Heart right ventricle (tissue), 16 donors: ENCODE results near the gene TAP2. TPM values are rescaled to one million over a fixed set of nuclear protein-coding genes. Genes with fewer than 3 reads are reported as not detected.

Experiments
- ATAC-seq, 8 donors: fragments of 200-7000 bp; cut with Tn5 transposase; one replicate each; pipeline ENCODE4 v1.9.1; 2020; ENCODE audit warnings: mild to moderate bottlenecking in 8 of 8, moderate library complexity in 8 of 8, moderate number of reproducible peaks in 1 of 8
- DNase-seq, 2 donors: peaks; one replicate each; pipeline ENCODE4 v3.0.0-alpha.2; 2020
- H3K27ac ChIP-seq, 10 donors: fragments of 200-600 bp; sonication (generic) in 2 of 10; one replicate each; pipeline versions ENCODE4 v1.5.0 to v1.8.0; 2020 to 2022; ENCODE audit warnings: mild to moderate bottlenecking in 3 of 10
- H3K27me3 ChIP-seq, 7 donors: fragments of 200-600 bp; one replicate each; pipeline ENCODE4 v1.8.0; 2021 to 2022; ENCODE audit warnings: mild to moderate bottlenecking in 2 of 7
- H3K36me3 ChIP-seq, 9 donors: fragments of 200-600 bp; sonication (generic) in 1 of 9; one replicate each; pipeline versions ENCODE4 v1.5.0 to v1.8.0; 2020 to 2022; ENCODE audit warnings: mild to moderate bottlenecking in 2 of 9
- H3K4me1 ChIP-seq, 9 donors: fragments of 200-600 bp; sonication (generic) in 1 of 9; one replicate each; pipeline versions ENCODE4 v1.5.0 to v1.8.0; 2020 to 2022; ENCODE audit warnings: mild to moderate bottlenecking in 4 of 9
- H3K4me3 ChIP-seq, 10 donors: fragments of 200-600 bp; sonication (generic) in 2 of 10; one replicate each; pipeline versions ENCODE4 v1.5.0 to v1.8.0; 2020 to 2022; ENCODE audit warnings: mild to moderate bottlenecking in 7 of 10, moderate library complexity in 2 of 10
- H3K9me3 ChIP-seq, 11 donors: fragments of 200-600 bp in 10 of 11; sonication (generic) in 2 of 11; one replicate each; pipeline versions ENCODE4 v1.5.0 to v1.8.0; 2013 to 2022; ENCODE audit warnings: mild to moderate bottlenecking in 2 of 11, control low read depth in 1 of 11, moderate library complexity in 1 of 11
- CTCF ChIP-seq, 9 donors: fragments of 200-600 bp; sonication (generic) in 2 of 9; IDR thresholded peaks; one replicate each; pipeline versions ENCODE4 v1.5.0 to v1.8.0; 2021 to 2022; ENCODE audit warnings: antibody characterized with exemption in 9 of 9, mild to moderate bottlenecking in 5 of 9, moderate library complexity in 1 of 9
- WGBS, 2 donors: extraction: QIAGEN DNeasy Blood & Tissue Kit; methylation state at CpG; one replicate each; pipeline ENCODE4 v1.1.7; 2013; ENCODE audit warnings: inconsistent platforms in 1 of 2; 5-methylcytosine and 5-hydroxymethylcytosine counted together
- intact Hi-C, 10 donors: fragments of 100-400 bp; cut with DNase I; formaldehyde crosslinking; loops; one replicate each; pipeline versions ENCODE4 v1.11.1 to v1.14.2; 2022
- long read RNA-seq, 3 donors: library from polyadenylated mRNA; unstranded; transcript quantifications; one replicate each; pipeline ENCODE4 v2.0.0, GENCODE V29; 2020 to 2021
- polyA plus RNA-seq, 2 donors: library from polyadenylated mRNA; stranded (reverse); fragments of 200-250 nt; gene quantifications; one replicate each; pipeline ENCODE4 v1.2.3, GENCODE V29; 2013
- total RNA-seq, 10 donors: library from RNA; stranded (reverse); fragmentation: NEBNext Ultra II Directional in 3 of 10; extraction: Animal tissue kit (Norgen Biotek cat#: 25700) in 3 of 10; gene quantifications; one replicate each; pipeline versions ENCODE4 v1.2.1 to v1.2.4, GENCODE V29; 2021 to 2023
- donor health status: Arrhythmogenic right ventricular cardiomyopathy.
- donor health status: ischemic (EF 13 %, LVEDD 7.1; RV severe dilation, severe dysfunction).
- donor health status: healthy with polysubstance abuse.
- donor health status: DM: no; HTN: yes; CAD: no.
- donor health status: DM: no; HTN: no; CAD: no.
- donor health status: ischemic (EF 25% LVEDD 6.9; RV normal size, moderate dysfunction).
- donor health status: ischemic (EF 25% LVEDD 5.7; RV mildly dilated, moderate dysfunction).
- donor health status: healthy.
- donor health status: DM: yes; HTN: yes; CAD: no.
- donor health status: Ischemic cardiomyopathy.
- donor health status: ischemic (EF 35%, LVEDD 5.7; RV mildly dilated, moderate dysfunction).
- donor health status: nonischemic (EF 11% LVEDD 7.7; RV severe dilation, severe dysfunction).
- donor health status: DM: yes; HTN: yes; CAD: no.
- donor health status: PGD.
- donor health status: ischemic (EF 29% LVEDD 5.4; RV normal size, mild dysfunction).
- donor health status: nonischemic (EF 23%, LVEDD 6.1; RV moderate dilation, normal function).

TAP2 gene
- total RNA-seq: 10 to 100 TPM in 7 of 10 donors, 1 to 10 TPM in 3; 8.8 to 92.1 (median 13.8) TPM
- polyA plus RNA-seq: 10 to 100 TPM; 12.8 to 13.8 TPM
- long read RNA-seq, donor 1, full-length matches to known transcripts: 1 of 4 reads
- long read RNA-seq, donor 1, partial matches to known transcripts: 0 of 4 reads
- long read RNA-seq, donor 1, other reads (novel, unspliced or antisense): 3 of 4 reads
- long read RNA-seq, donor 2, full-length matches to known transcripts: 1 of 4 reads
- long read RNA-seq, donor 2, partial matches to known transcripts: 1 of 4 reads
- long read RNA-seq, donor 2, other reads (novel, unspliced or antisense): 2 of 4 reads
- long read RNA-seq, donor 3, full-length matches to known transcripts: 5 of 9 reads
- long read RNA-seq, donor 3, partial matches to known transcripts: 2 of 9 reads
- long read RNA-seq, donor 3, other reads (novel, unspliced or antisense): 2 of 9 reads

DNA sequence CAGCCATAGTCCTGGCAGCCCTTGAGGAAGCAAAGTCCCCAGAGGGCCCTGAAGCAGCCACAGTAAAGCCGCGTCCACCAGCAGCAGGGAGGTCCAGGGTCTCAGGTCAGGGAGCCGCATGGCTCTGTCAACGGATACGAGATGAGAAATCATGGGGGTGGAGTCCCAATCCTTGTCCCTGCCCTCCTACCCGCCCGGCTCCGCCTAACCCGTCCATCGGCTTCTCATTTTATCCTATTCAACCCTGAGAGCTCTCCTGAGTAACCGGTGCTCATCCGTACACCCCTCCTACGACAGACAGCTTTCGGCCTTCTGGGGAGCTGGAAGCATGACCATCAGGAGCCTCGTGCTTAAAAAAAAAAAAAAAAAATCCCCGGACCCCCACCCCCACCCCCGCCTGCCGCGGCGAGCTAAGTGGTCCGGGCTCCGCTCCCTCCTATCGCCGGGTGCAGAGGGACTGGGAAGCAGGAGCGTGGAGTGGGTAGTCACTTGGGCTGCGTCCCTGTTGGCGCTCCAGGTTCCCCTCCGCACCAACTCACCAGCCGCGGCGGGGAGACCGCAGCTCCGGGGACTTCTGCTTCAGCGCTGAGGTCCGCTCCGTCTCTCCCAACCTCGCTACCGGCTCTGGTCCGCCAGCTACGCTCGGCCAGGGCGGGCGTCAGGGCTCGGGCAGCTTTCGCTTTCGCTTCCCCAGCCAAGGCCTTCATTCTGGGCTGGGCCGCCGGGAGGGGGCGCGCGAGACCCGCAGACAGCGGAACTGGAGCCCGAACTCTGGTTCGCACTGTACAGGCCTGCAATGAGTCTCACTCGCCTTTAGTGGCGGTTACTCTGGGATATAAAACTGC is at the start of gene TAP2:
Gene TAP2, minus strand, starts transcription at position 626 of the 845 bp plus-strand sequence. Its CDS starts 506 bp downstream, at position 120.
- peak; percentile 90 to 99 (median 97) for TF ChIP-seq CTCF (IDR thresholded peaks at IDR 0.05)
- DNase-seq (peak; percentile 96 to 97), ATAC-seq (peak; percentile 96 to 99 (median 97))
- intact Hi-C loops: loop anchor here in 7 of 10 donors (1.0 to 5.0 kb wide), 7 partner anchors 14 to 34 kb away; partner anchors contain the start of genes TAP1 (in 3 of the 7) and PSMB9 (in 2 of the 7)
- WGBS, 2 donors: 0% methylated on average over 57 of the region's 57 CpGs
- no peaks in the 10 kb centered on the region for H3K9me3 ChIP-seq
- H3K4me1 ChIP-seq: peaks cover 0 to 68% (median 33%) of the 10 kb centered on the region in 9 donors
- H3K4me3 ChIP-seq: peak within 1 kb of the TSS; percentile 63 to 86 (median 76)
- H3K36me3 ChIP-seq: peaks cover 0 to 68% (median 18%) of the 10 kb centered on the region in 9 donors
- no peaks in the 10 kb centered on the region for H3K27me3 ChIP-seq
- peak within 1 kb of the TSS; percentile 84 to 96 (median 94) for H3K27ac ChIP-seq

GRCh38 chr6:32887616-32888015 is 49.1 kb upstream of the TAP2 start:
- Histone ChIP-seq H3K36me3 (no peaks in the 10 kb centered on the region), H3K4me1 (peaks cover 0 to 27% (median 0%) of the 10 kb centered on the region in 9 donors), H3K4me3 (no peak overlapping the region), H3K27me3 (no peaks in the 10 kb centered on the region), H3K9me3 (no peaks in the 10 kb centered on the region), H3K27ac (no peak overlapping the region)
- intact Hi-C loops: loop anchor here in 7 of 10 donors (2.0 to 10.0 kb wide), 10 partner anchors 45 to 205 kb away; partner anchors contain the start of genes BRD2 (in 1 of the 7) and HLA-DMA (in 1 of the 7)
- DNase-seq (no peak), ATAC-seq (no peak)
- WGBS, 2 donors: 85 to 88% methylated on average over 5 of the region's 5 CpGs
- no peak for TF ChIP-seq CTCF (IDR thresholded peaks at IDR 0.05)

- WGBS, 2 donors: 42 to 44% methylated on average over 3 of the region's 3 CpGs
- Histone ChIP-seq H3K27ac (peak overlapping the region in 1 of 10 donors; percentile 2), H3K4me3 (no peak overlapping the region), H3K9me3 (no peaks in the 10 kb centered on the region), H3K27me3 (no peaks in the 10 kb centered on the region), H3K36me3 (no peaks in the 10 kb centered on the region), H3K4me1 (peaks cover 0 to 27% (median 0%) of the 10 kb centered on the region in 9 donors)
- DNase-seq (peak in 1 of 2 donors; percentile 15), ATAC-seq (peak in 1 of 8 donors; percentile 38)
- TF ChIP-seq CTCF (IDR thresholded peaks at IDR 0.05): no peak
- intact Hi-C loops: loop anchor here in 7 of 10 donors (2.0 to 10.0 kb wide), 10 partner anchors 45 to 205 kb away; partner anchors contain the start of genes BRD2 (in 1 of the 7) and HLA-DMA (in 1 of the 7)
These were observed 48.3 kb upstream of the TAP2 start for GRCh38 chr6:32886681-32887383.
